Tibial artery (tissue), 4 donors: ENCODE results near the gene ATP11C.

Experiments used
- DNase-seq, 2 donors: peaks; one replicate each; pipeline ENCODE4 v3.0.0-alpha.2; 2019
- H3K27ac ChIP-seq, 2 donors: fragments of 200-600 bp; sonication (generic) in 1 of 2; 1 replicate in 1 of 2; 2 replicates in 1 of 2; pipeline ENCODE4 v1.5.1; 2018 to 2019; ENCODE audit warnings: mild to moderate bottlenecking in 1 of 2
- H3K27me3 ChIP-seq, 2 donors: fragments of 200-600 bp; sonication (generic) in 1 of 2; one replicate each; pipeline versions ENCODE4 v1.5.1 to v1.6.0; 2016 to 2019
- H3K36me3 ChIP-seq, 3 donors: fragments of 200-600 bp; sonication (generic) in 2 of 3; one replicate each; pipeline ENCODE4 v1.5.1; 2016 to 2019; ENCODE audit warnings: mild to moderate bottlenecking in 2 of 3
- H3K4me1 ChIP-seq, 4 donors: fragments of 200-600 bp; sonication (generic) in 2 of 4; 1 replicate in 3 of 4; 2 replicates in 1 of 4; pipeline ENCODE4 v1.5.1; 2016 to 2019
- H3K4me3 ChIP-seq, 2 donors: fragments of 200-600 bp; sonication (generic) in 1 of 2; 1 replicate in 1 of 2; 2 replicates in 1 of 2; pipeline ENCODE4 v1.5.1; 2018 to 2019; ENCODE audit warnings: mild to moderate bottlenecking in 2 of 2
- H3K9me3 ChIP-seq, 3 donors: fragments of 200-600 bp; sonication (generic) in 1 of 3; one replicate each; pipeline ENCODE4 v1.5.1; 2016 to 2019
- CTCF ChIP-seq, 2 experiments: fragments of 200-600 bp in 1 of 2; fragments of 450-650 bp in 1 of 2; IDR thresholded peaks; one replicate each; pipeline ENCODE4 v1.5.1; 2017 to 2019; ENCODE audit warnings: antibody characterized with exemption in 2 of 2, mild to moderate bottlenecking in 1 of 2, moderate library complexity in 1 of 2
- intact Hi-C: fragments of 100-400 bp; cut with DNase I; formaldehyde crosslinking; loops from one replicate; pipeline ENCODE4 v1.15.0; 2023; ENCODE audit warnings: low total_unique reads

Gene ATP11C

GRCh38 chrX:139905743-139906142 lies 27.1 kb downstream of the ATP11C start:
- Histone ChIP-seq H3K27me3 (no peaks in the 10 kb centered on the region), H3K9me3 (no peaks in the 10 kb centered on the region), H3K4me1 (no peaks in the 10 kb centered on the region), H3K4me3 (no peak overlapping the region), H3K27ac (no peak overlapping the region), H3K36me3 (no peaks in the 10 kb centered on the region)
- no peak for TF ChIP-seq CTCF (IDR thresholded peaks at IDR 0.05)
- intact Hi-C loops, result no loop called here
- DNase-seq, result no peak

- Histone ChIP-seq H3K4me1 (no peaks in the 10 kb centered on the region), H3K36me3 (no peaks in the 10 kb centered on the region), H3K4me3 (no peak overlapping the region), H3K9me3 (no peaks in the 10 kb centered on the region), H3K27me3 (no peaks in the 10 kb centered on the region), H3K27ac (no peak overlapping the region)
- no peak for TF ChIP-seq CTCF (IDR thresholded peaks at IDR 0.05)
- DNase-seq, result no peak
- intact Hi-C loops, result no loop called here
Observed at GRCh38 chrX:139905051-139905450, 27.8 kb downstream of the ATP11C start.

GRCh38 chrX:139903210-139903609 lies 29.6 kb downstream of the ATP11C start:
- Histone ChIP-seq H3K4me3 (no peak overlapping the region), H3K27me3 (no peaks in the 10 kb centered on the region), H3K9me3 (no peaks in the 10 kb centered on the region), H3K4me1 (peaks cover 0 to 5% (median 0%) of the 10 kb centered on the region in 4 donors), H3K36me3 (no peaks in the 10 kb centered on the region), H3K27ac (no peak overlapping the region)
- TF ChIP-seq CTCF (IDR thresholded peaks at IDR 0.05), result no peak
- intact Hi-C loops, result no loop called here
- DNase-seq, result no peak

GRCh38 chrX:139902559-139902958 lies 30.3 kb downstream of the ATP11C start:
- intact Hi-C loops, result no loop called here

GRCh38 chrX:139898334-139898733 lies 34.5 kb downstream of the ATP11C start:
- no peak for TF ChIP-seq CTCF (IDR thresholded peaks at IDR 0.05)
- H3K4me3 ChIP-seq, result no peak overlapping the region
- no peaks in the 10 kb centered on the region for H3K9me3 ChIP-seq
- peaks cover 0 to 7% (median 0%) of the 10 kb centered on the region in 4 donors for H3K4me1 ChIP-seq
- no peak for DNase-seq
- H3K27me3 ChIP-seq, result no peaks in the 10 kb centered on the region
- no peaks in the 10 kb centered on the region for H3K36me3 ChIP-seq
- intact Hi-C loops, result no loop called here
- H3K27ac ChIP-seq, result no peak overlapping the region

More at GRCh38 chrX:139902559-139902958, 30.3 kb downstream of the ATP11C start:
- TF ChIP-seq CTCF (IDR thresholded peaks at IDR 0.05), result no peak
- Histone ChIP-seq H3K9me3 (no peaks in the 10 kb centered on the region), H3K4me1 (peaks cover 0 to 7% (median 0%) of the 10 kb centered on the region in 4 donors), H3K27ac (no peak overlapping the region), H3K27me3 (no peaks in the 10 kb centered on the region), H3K4me3 (no peak overlapping the region), H3K36me3 (no peaks in the 10 kb centered on the region)
- DNase-seq, result no peak

GRCh38 chrX:139892512-139892911 lies 40.3 kb downstream of the ATP11C start:
- no peaks in the 10 kb centered on the region for H3K27me3 ChIP-seq
- H3K4me1 ChIP-seq, result no peaks in the 10 kb centered on the region
- TF ChIP-seq CTCF (IDR thresholded peaks at IDR 0.05), result no peak
- intact Hi-C loops, result no loop called here
- H3K27ac ChIP-seq, result no peak overlapping the region
- DNase-seq, result no peak
- no peaks in the 10 kb centered on the region for H3K9me3 ChIP-seq
- H3K4me3 ChIP-seq, result no peak overlapping the region
- no peaks in the 10 kb centered on the region for H3K36me3 ChIP-seq
